PC-3 (cell line): ENCODE measurements around the gene ABRAXAS1. TPM values are rescaled to one million over a fixed set of nuclear protein-coding genes. Genes with fewer than 3 reads are reported as not detected.
"Not testable (repeated sequence)": the region's sequence is repeated elsewhere in the genome, so short reads cannot be mapped to it uniquely, and the experiment has no call there.

Source experiments
- ATAC-seq: fragments of 200-7000 bp; cut with Tn5 transposase; 2 replicates; pipeline ENCODE4 v1.9.1; 2020; ENCODE audit warnings: mild to moderate bottlenecking, moderate library complexity
- BruUV-seq: library from RNA; stranded (reverse); fragments of 400-500 nt; replicated peaks from 2 replicates; lab custom pipeline; 2021; lab: Mats Ljungman, UMichigan
- CTCF ChIA-PET: fragments of 300-600 bp; sonication (Branson Sonifier 250); formaldehyde crosslinking; loops from one replicate; lab custom pipeline; 2022; ENCODE audit warnings: antibody characterized with exemption; lab: Charles Lee
- POLR2A ChIA-PET: fragments of 300-600 bp; sonication (Branson Sonifier 250); formaldehyde crosslinking; loops from one replicate; lab custom pipeline; 2022; ENCODE audit warnings: antibody characterized with exemption; ENCODE audit not compliant: unreplicated experiment; lab: Charles Lee
- DNase-seq: peaks from one replicate; pipeline ENCODE4 v3.0.0-alpha.2; 2015
- H2AFZ ChIP-seq: fragments of 300-600 bp; sonication (generic); 2 replicates; pipeline ENCODE4 v1.6.0; 2016; ENCODE audit warnings: antibody characterized with exemption, low read length
- H3F3A ChIP-seq: fragments of 300-600 bp; sonication (generic); one replicate; pipeline ENCODE4 v1.6.0; 2017; ENCODE audit warnings: antibody characterized with exemption, low read length, control low read depth, mild to moderate bottlenecking; ENCODE audit not compliant: unreplicated experiment
- H3K27ac ChIP-seq: fragments of 300-600 bp; sonication (generic); 2 replicates; pipeline ENCODE4 v1.5.1; 2016; ENCODE audit warnings: mild to moderate bottlenecking, low read length
- H3K27me3 ChIP-seq: fragments of 300-600 bp; sonication (generic); 2 replicates; pipeline ENCODE4 v1.6.1; 2016; ENCODE audit warnings: low read length, mixed read lengths
- H3K36me3 ChIP-seq: fragments of 300-600 bp; sonication (generic); 2 replicates; pipeline ENCODE4 v1.6.1; 2016; ENCODE audit warnings: low read depth, mixed run types, low read length, mixed read lengths
- H3K4me1 ChIP-seq: fragments of 300-600 bp; sonication (generic); 2 replicates; pipeline ENCODE4 v1.5.1; 2016; ENCODE audit warnings: low read length; ENCODE audit not compliant: insufficient read depth
- H3K4me2 ChIP-seq: fragments of 300-600 bp; sonication (generic); 2 replicates; pipeline ENCODE4 v1.6.0; 2016; ENCODE audit warnings: low read length
- H3K4me3 ChIP-seq: fragments of 300-600 bp; sonication (generic); 2 replicates; pipeline ENCODE4 v1.5.1; 2016; ENCODE audit warnings: mild to moderate bottlenecking, low read length, mixed read lengths
- H3K79me2 ChIP-seq: fragments of 300-600 bp; sonication (generic); 2 replicates; pipeline ENCODE4 v1.6.1; 2017; ENCODE audit warnings: low read length, mixed read lengths
- H3K9ac ChIP-seq: fragments of 300-600 bp; sonication (generic); 2 replicates; pipeline ENCODE4 v1.6.0; 2016; ENCODE audit warnings: mild to moderate bottlenecking, low read length
- H3K9me2 ChIP-seq: fragments of 300-600 bp; sonication (generic); replicated peaks from 2 replicates; pipeline ENCODE4 v1.6.1; 2016; ENCODE audit warnings: mixed run types, low read length, mixed read lengths
- H3K9me3 ChIP-seq: fragments of 300-600 bp; sonication (generic); 2 replicates; pipeline ENCODE4 v1.6.1; 2016; ENCODE audit warnings: low read length, mixed read lengths
- H4K20me1 ChIP-seq: fragments of 300-600 bp; sonication (generic); 2 replicates; pipeline ENCODE4 v1.6.1; 2016; ENCODE audit warnings: low read length, mixed read lengths
- CTCF ChIP-seq: fragments of 300-600 bp; sonication (generic); conservative IDR thresholded peaks from 2 replicates; pipeline ENCODE4 v1.5.1; 2017; ENCODE audit warnings: antibody characterized with exemption, low read depth, mild to moderate bottlenecking, low read length
- EZH2 ChIP-seq: fragments of 300-600 bp; sonication (generic); IDR thresholded peaks from one replicate; pipeline ENCODE4 v1.6.1; 2017; ENCODE audit warnings: antibody characterized with exemption, mild to moderate bottlenecking, low read length; ENCODE audit not compliant: unreplicated experiment
- EZH2phosphoT487 ChIP-seq: fragments of 300-600 bp; sonication (generic); IDR thresholded peaks from 2 replicates; pipeline ENCODE4 v1.6.1; 2018; ENCODE audit warnings: mild to moderate bottlenecking, antibody characterized with exemption, low read length, borderline replicate concordance
- intact Hi-C: fragments of 100-400 bp; cut with micrococcal nuclease; formaldehyde crosslinking; loops from 2 replicates; pipeline ENCODE4 v1.9.0; 2023
- total RNA-seq: library from RNA; depleted of rRNA; stranded (reverse); fragments of >200 nt; gene quantifications from 2 replicates; pipeline ENCODE4 v1.2.3, GENCODE V29; 2014

ABRAXAS1 gene
- total RNA-seq, 1 experiment from 2014 or later = 10.3 TPM

GRCh38 chr4:83503974-83504373, 19.1 kb upstream of the ABRAXAS1 start:
- H3K9ac ChIP-seq = no peak overlapping the region
- TF ChIP-seq EZH2phosphoT487 = no peak
- TF ChIP-seq CTCF = no peak
- TF ChIP-seq EZH2 = no peak
- intact Hi-C loops = no loop called here
- no peaks in the 10 kb centered on the region for H3K79me2 ChIP-seq
- H3K4me1 ChIP-seq = no peaks in the 10 kb centered on the region
- H3F3A ChIP-seq = no peaks in the 10 kb centered on the region
- DNase-seq (no peak), ATAC-seq (no peak)
- no peak overlapping the region for H3K27ac ChIP-seq
- no peak overlapping the region for H2AFZ ChIP-seq
- no peak overlapping the region for H3K4me2 ChIP-seq
- H3K9me2 ChIP-seq = no peaks in the 10 kb centered on the region
- no peaks in the 10 kb centered on the region for H3K27me3 ChIP-seq
- no TSS peak for BruUV-seq
- H3K36me3 ChIP-seq = no peaks in the 10 kb centered on the region
- CTCF ChIA-PET = no interaction called here
- POLR2A ChIA-PET = no interaction called here
- H3K9me3 ChIP-seq = no peaks in the 10 kb centered on the region
- no peaks in the 10 kb centered on the region for H4K20me1 ChIP-seq
- H3K4me3 ChIP-seq = no peak overlapping the region

- H3K4me1 ChIP-seq, DNase-seq, CTCF ChIA-PET, intact Hi-C loops, H3K9me3 ChIP-seq, H2AFZ ChIP-seq, H3K27ac ChIP-seq, H3K9ac ChIP-seq, H3K4me2 ChIP-seq, H4K20me1 ChIP-seq, POLR2A ChIA-PET, H3K27me3 ChIP-seq, H3K9me2 ChIP-seq, H3K4me3 ChIP-seq, H3K36me3 ChIP-seq, H3F3A ChIP-seq, ATAC-seq, H3K79me2 ChIP-seq, BruUV-seq: not testable (repeated sequence)
These were observed 16.8 kb upstream of the ABRAXAS1 start for GRCh38 chr4:83501671-83502070.

- Histone ChIP-seq H4K20me1 (no peaks in the 10 kb centered on the region), H3K9me2 (no peaks in the 10 kb centered on the region), H3F3A (no peaks in the 10 kb centered on the region), H3K9ac (no peak overlapping the region), H3K9me3 (no peaks in the 10 kb centered on the region), H3K4me1 (no peaks in the 10 kb centered on the region), H3K4me2 (no peak overlapping the region), H2AFZ (no peak overlapping the region), H3K27ac (no peak overlapping the region), H3K36me3 (no peaks in the 10 kb centered on the region), H3K27me3 (no peaks in the 10 kb centered on the region), H3K79me2 (no peaks in the 10 kb centered on the region), H3K4me3 (no peak overlapping the region)
- BruUV-seq = no TSS peak
- no peak for ATAC-seq
- no peak for DNase-seq
- no peak for TF ChIP-seq EZH2
- TF ChIP-seq EZH2phosphoT487 = no peak
- no peak for TF ChIP-seq CTCF
- ChIA-PET POLR2A (no interaction called here), CTCF (no interaction called here)
- intact Hi-C loops = no loop called here
These were observed 13.3 kb upstream of the ABRAXAS1 start for GRCh38 chr4:83498187-83498586.

GRCh38 chr4:83496085-83496917, 11.4 kb upstream of the ABRAXAS1 start:
- intact Hi-C loops, H3K4me3 ChIP-seq, BruUV-seq, POLR2A ChIA-PET, H3F3A ChIP-seq, CTCF ChIA-PET, H3K27ac ChIP-seq, ATAC-seq, H4K20me1 ChIP-seq, H3K4me1 ChIP-seq, H2AFZ ChIP-seq, DNase-seq, H3K4me2 ChIP-seq, H3K9ac ChIP-seq, H3K9me2 ChIP-seq, H3K79me2 ChIP-seq, H3K36me3 ChIP-seq, H3K9me3 ChIP-seq, H3K27me3 ChIP-seq: not testable (repeated sequence)
